H1 (cell line): ENCODE measurements around the gene TSR1. TPM values are rescaled to one million over a fixed set of nuclear protein-coding genes. Genes with fewer than 3 reads are reported as not detected.

Experiments
- ASH2L ChIP-seq: fragments of 200-600, 300-600 bp; sonication (generic); IDR thresholded peaks from one replicate; pipeline ENCODE4 v1.7.1; 2017; ENCODE audit warnings: low read length
- HDAC2 ChIP-seq, 2 experiments: fragments of 300-600 bp in 1 of 2; sonication (generic) in 1 of 2; IDR thresholded peaks; 2 replicates each; pipeline ENCODE4 v1.6.1; 2011 to 2012; ENCODE audit warnings: low read depth in 2 of 2, low read length in 2 of 2, mild to moderate bottlenecking in 2 of 2, moderate library complexity in 2 of 2, borderline replicate concordance in 1 of 2, inconsistent platforms in 1 of 2
- KDM5A ChIP-seq: fragments of 200-600 bp; IDR thresholded peaks from 2 replicates; pipeline ENCODE4 v1.7.1; 2012; ENCODE audit warnings: mild to moderate bottlenecking, low read length, inconsistent platforms, mixed read lengths
- polyA plus RNA-seq, 7 experiments: library from polyadenylated mRNA; depleted of rRNA in 3 of 7; stranded (reverse) in 5 of 7; unstranded in 2 of 7; fragments of >200 nt in 5 of 7; fragments of 200-250 nt in 2 of 7; gene quantifications; 1 replicate in 5 of 7; 2 replicates in 1 of 7; 4 replicates in 1 of 7; pipeline versions ENCODE4 v1.2.1 to v1.2.3, GENCODE V29; 2011 to 2013; ENCODE audit warnings: missing spikeins in 2 of 7, mixed read lengths in 2 of 7
- total RNA-seq: library from RNA; stranded (reverse); fragmentation: NEBNext Ultra II Directional; extraction: Animal tissue kit (Norgen Biotek cat#: 25700); gene quantifications from 2 replicates; pipeline ENCODE4 v1.2.1, GENCODE V29; 2021
- TF ChIP-seq, protein P1 (sequence below): fragments of 300-600 bp; sonication (generic); IDR thresholded peaks from 2 replicates; pipeline ENCODE4 v1.7.1; 2012; ENCODE audit warnings: low read length, moderate library complexity, mild to moderate bottlenecking, inconsistent platforms; ENCODE audit not compliant: insufficient replicate concordance

TSR1 gene
- total and polyA plus RNA-seq, 2 of the 8 experiments (the other 6 are each of a cell fraction or from before 2014, with no cell fraction given) = 14.5 to 69.7 TPM

DNA sequence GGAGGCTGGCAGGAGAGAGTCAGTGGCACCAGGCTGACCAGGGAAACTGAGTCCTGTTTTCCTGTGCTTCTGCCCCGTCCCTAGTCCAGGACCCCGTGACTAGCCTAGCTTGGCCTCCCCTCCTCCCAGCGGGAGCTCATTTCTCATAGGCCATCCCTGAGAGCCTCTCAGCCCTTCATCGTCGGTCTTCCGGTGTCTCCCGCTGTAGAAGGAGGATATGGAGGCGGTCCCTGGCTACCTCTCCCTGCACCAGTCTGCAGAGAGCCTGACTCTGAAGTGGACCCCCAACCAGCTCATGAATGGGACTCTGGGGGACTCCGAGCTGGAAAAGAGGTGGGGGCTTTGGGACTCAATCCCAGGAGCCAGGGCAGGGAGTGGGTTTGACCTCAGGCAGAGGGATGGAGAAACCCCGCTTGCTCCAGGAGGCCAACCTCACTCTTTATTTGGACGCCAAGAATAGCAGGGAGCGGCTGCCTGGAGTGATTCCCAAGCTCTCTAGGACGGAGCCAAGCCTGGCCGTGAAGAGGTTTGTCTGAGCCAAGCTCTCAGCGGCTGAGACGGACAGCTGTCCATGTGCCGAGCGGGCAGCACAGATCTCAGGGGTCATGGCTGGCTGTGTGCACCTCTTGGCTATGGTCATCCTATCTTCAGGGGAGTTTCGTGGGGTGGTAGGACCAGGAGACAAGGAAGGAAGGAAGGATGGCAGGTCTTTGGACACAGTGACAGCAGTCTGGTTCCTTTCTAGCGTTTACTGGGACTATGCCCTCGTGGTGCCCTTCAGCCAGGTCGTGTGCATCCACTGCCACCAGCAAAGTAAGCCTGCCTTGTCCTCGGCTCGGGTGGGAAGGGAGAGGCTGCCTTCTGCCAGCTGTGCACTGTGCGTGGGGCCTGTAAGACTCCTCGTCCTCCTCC is 27.9 kb upstream of the TSR1 start (continued):
- TF ChIP-seq, protein P1, sequence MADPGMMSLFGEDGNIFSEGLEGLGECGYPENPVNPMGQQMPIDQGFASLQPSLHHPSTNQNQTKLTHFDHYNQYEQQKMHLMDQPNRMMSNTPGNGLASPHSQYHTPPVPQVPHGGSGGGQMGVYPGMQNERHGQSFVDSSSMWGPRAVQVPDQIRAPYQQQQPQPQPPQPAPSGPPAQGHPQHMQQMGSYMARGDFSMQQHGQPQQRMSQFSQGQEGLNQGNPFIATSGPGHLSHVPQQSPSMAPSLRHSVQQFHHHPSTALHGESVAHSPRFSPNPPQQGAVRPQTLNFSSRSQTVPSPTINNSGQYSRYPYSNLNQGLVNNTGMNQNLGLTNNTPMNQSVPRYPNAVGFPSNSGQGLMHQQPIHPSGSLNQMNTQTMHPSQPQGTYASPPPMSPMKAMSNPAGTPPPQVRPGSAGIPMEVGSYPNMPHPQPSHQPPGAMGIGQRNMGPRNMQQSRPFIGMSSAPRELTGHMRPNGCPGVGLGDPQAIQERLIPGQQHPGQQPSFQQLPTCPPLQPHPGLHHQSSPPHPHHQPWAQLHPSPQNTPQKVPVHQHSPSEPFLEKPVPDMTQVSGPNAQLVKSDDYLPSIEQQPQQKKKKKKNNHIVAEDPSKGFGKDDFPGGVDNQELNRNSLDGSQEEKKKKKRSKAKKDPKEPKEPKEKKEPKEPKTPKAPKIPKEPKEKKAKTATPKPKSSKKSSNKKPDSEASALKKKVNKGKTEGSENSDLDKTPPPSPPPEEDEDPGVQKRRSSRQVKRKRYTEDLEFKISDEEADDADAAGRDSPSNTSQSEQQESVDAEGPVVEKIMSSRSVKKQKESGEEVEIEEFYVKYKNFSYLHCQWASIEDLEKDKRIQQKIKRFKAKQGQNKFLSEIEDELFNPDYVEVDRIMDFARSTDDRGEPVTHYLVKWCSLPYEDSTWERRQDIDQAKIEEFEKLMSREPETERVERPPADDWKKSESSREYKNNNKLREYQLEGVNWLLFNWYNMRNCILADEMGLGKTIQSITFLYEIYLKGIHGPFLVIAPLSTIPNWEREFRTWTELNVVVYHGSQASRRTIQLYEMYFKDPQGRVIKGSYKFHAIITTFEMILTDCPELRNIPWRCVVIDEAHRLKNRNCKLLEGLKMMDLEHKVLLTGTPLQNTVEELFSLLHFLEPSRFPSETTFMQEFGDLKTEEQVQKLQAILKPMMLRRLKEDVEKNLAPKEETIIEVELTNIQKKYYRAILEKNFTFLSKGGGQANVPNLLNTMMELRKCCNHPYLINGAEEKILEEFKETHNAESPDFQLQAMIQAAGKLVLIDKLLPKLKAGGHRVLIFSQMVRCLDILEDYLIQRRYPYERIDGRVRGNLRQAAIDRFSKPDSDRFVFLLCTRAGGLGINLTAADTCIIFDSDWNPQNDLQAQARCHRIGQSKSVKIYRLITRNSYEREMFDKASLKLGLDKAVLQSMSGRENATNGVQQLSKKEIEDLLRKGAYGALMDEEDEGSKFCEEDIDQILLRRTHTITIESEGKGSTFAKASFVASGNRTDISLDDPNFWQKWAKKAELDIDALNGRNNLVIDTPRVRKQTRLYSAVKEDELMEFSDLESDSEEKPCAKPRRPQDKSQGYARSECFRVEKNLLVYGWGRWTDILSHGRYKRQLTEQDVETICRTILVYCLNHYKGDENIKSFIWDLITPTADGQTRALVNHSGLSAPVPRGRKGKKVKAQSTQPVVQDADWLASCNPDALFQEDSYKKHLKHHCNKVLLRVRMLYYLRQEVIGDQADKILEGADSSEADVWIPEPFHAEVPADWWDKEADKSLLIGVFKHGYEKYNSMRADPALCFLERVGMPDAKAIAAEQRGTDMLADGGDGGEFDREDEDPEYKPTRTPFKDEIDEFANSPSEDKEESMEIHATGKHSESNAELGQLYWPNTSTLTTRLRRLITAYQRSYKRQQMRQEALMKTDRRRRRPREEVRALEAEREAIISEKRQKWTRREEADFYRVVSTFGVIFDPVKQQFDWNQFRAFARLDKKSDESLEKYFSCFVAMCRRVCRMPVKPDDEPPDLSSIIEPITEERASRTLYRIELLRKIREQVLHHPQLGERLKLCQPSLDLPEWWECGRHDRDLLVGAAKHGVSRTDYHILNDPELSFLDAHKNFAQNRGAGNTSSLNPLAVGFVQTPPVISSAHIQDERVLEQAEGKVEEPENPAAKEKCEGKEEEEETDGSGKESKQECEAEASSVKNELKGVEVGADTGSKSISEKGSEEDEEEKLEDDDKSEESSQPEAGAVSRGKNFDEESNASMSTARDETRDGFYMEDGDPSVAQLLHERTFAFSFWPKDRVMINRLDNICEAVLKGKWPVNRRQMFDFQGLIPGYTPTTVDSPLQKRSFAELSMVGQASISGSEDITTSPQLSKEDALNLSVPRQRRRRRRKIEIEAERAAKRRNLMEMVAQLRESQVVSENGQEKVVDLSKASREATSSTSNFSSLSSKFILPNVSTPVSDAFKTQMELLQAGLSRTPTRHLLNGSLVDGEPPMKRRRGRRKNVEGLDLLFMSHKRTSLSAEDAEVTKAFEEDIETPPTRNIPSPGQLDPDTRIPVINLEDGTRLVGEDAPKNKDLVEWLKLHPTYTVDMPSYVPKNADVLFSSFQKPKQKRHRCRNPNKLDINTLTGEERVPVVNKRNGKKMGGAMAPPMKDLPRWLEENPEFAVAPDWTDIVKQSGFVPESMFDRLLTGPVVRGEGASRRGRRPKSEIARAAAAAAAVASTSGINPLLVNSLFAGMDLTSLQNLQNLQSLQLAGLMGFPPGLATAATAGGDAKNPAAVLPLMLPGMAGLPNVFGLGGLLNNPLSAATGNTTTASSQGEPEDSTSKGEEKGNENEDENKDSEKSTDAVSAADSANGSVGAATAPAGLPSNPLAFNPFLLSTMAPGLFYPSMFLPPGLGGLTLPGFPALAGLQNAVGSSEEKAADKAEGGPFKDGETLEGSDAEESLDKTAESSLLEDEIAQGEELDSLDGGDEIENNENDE = no peak
- no peak for TF ChIP-seq HDAC2 (IDR thresholded peaks at IDR 0.05; ENCODE audit: borderline replicate concordance in 1 of 2, low read depth in 2 of 2, low read length in 2 of 2)
- no peak for TF ChIP-seq ASH2L
- TF ChIP-seq KDM5A = no peak
